Thoracic aorta (tissue), 2 donors: Measurements from ENCODE around the gene GATAD2B. TPM values are rescaled to one million over a fixed set of nuclear protein-coding genes. Genes with fewer than 3 reads are reported as not detected.

Experiments
- ATAC-seq: fragments of 150-250 bp; one replicate; pipeline ENCODE4 v1.8.0; 2017; ENCODE audit warnings: low read depth; ENCODE audit not compliant: insufficient number of reproducible peaks, low FRiP score
- DNase-seq: peaks from one replicate; pipeline ENCODE4 v3.0.0-alpha.2; 2020; ENCODE audit warnings: low spot score
- H3K27ac ChIP-seq, 2 donors: fragments of 200-600 bp; sonication (generic); 1 replicate in 1 of 2; 2 replicates in 1 of 2; pipeline ENCODE4 v1.5.1; 2016; ENCODE audit warnings: mild to moderate bottlenecking in 2 of 2, moderate library complexity in 2 of 2
- H3K27me3 ChIP-seq: fragments of 200-600 bp; sonication (generic); replicated peaks from 2 replicates; pipeline ENCODE4 v1.6.0; 2016; ENCODE audit warnings: mild to moderate bottlenecking; ENCODE audit not compliant: insufficient read depth
- H3K36me3 ChIP-seq: fragments of 200-600 bp; sonication (generic); one replicate; pipeline ENCODE4 v1.5.1; 2016
- H3K4me1 ChIP-seq, 2 donors: fragments of 200-600 bp; sonication (generic); 1 replicate in 1 of 2; 2 replicates in 1 of 2; pipeline versions ENCODE4 v1.5.1 to v1.6.0; 2016; ENCODE audit warnings: low read depth in 2 of 2, mild to moderate bottlenecking in 1 of 2; ENCODE audit not compliant: control insufficient read depth in 1 of 2
- H3K4me3 ChIP-seq: fragments of 200-600 bp; sonication (generic); 2 replicates; pipeline ENCODE4 v1.5.1; 2016; ENCODE audit warnings: mild to moderate bottlenecking
- H3K9me3 ChIP-seq: fragments of 200-600 bp; sonication (generic); 2 replicates; pipeline ENCODE4 v1.5.1; 2016
- total RNA-seq, 2 donors: library from RNA; depleted of rRNA; stranded (reverse); fragments of >200 nt; gene quantifications; one replicate each; pipeline versions ENCODE4 v1.1.0 to v1.2.3, GENCODE V29; 2016
- TF ChIP-seq, protein P1 (sequence below): fragments of 200-600 bp; sonication (generic); IDR thresholded peaks from one replicate; pipeline ENCODE4 v1.5.1; 2019; ENCODE audit warnings: antibody characterized with exemption

The GATAD2B gene
- total RNA-seq, 2 donors from 2014 or later: 22.7 to 31.5 TPM

DNA sequence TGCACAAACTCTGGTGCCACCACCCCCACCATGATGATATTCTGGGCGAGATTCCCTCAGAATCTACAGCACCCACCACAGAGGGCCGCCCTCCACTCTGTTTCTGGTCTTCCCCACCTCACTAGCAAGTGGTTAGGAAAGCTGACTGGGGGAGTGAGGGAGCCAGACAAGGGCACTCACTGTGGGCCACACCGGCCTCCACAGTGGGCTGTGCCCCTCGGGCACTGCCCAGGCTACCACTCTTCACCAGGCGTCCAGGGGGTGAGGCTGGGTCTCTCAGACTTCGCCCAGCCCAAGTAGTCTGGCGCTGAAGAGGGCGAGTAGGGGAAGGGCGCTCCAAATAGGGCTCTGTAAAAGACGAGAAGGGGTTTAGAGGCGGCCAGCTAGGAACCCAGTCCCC is 11.2 kb upstream of the GATAD2B start:
- H3K36me3 ChIP-seq: peaks cover 56% of the 10 kb centered on the region
- DNase-seq: no peak
- H3K9me3 ChIP-seq: no peaks in the 10 kb centered on the region

DNA sequence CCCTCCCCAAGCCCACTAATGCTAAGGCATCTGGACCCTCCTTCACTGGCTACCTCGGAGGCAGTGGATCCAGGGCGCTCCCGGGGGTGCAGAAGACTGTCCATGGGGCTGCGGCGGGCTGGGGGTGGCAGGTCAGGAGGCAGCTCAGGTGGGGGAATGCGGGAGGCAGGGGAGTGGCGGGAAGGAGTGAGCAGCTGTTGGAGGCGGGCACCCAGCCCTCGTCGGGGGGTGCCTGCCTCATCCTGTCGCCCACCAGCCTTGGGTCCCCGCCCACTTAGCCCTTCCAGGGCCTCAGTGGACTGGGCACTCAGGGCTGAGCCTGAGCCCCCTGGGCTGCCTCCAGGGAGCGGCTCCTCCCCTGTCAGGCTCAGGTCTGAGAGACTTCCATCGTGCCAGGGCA is 10.7 kb upstream of the GATAD2B start:
- Histone ChIP-seq H3K36me3 (peaks cover 56% of the 10 kb centered on the region), H3K4me1 (no peaks in the 10 kb centered on the region), H3K27me3 (no peaks in the 10 kb centered on the region), H3K9me3 (no peaks in the 10 kb centered on the region), H3K4me3 (no peak overlapping the region), H3K27ac (no peak overlapping the region)
- DNase-seq (no peak), ATAC-seq (no peak)
- TF ChIP-seq, protein P1, sequence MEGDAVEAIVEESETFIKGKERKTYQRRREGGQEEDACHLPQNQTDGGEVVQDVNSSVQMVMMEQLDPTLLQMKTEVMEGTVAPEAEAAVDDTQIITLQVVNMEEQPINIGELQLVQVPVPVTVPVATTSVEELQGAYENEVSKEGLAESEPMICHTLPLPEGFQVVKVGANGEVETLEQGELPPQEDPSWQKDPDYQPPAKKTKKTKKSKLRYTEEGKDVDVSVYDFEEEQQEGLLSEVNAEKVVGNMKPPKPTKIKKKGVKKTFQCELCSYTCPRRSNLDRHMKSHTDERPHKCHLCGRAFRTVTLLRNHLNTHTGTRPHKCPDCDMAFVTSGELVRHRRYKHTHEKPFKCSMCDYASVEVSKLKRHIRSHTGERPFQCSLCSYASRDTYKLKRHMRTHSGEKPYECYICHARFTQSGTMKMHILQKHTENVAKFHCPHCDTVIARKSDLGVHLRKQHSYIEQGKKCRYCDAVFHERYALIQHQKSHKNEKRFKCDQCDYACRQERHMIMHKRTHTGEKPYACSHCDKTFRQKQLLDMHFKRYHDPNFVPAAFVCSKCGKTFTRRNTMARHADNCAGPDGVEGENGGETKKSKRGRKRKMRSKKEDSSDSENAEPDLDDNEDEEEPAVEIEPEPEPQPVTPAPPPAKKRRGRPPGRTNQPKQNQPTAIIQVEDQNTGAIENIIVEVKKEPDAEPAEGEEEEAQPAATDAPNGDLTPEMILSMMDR: no peak

More for the DNA sequence above, 11.2 kb upstream of the GATAD2B start:
- no peak overlapping the region for H3K4me3 ChIP-seq
- no peaks in the 10 kb centered on the region for H3K4me1 ChIP-seq
- no peaks in the 10 kb centered on the region for H3K27me3 ChIP-seq
- ATAC-seq: no peak
- no peak overlapping the region for H3K27ac ChIP-seq
- TF ChIP-seq, protein P1: no peak

DNA sequence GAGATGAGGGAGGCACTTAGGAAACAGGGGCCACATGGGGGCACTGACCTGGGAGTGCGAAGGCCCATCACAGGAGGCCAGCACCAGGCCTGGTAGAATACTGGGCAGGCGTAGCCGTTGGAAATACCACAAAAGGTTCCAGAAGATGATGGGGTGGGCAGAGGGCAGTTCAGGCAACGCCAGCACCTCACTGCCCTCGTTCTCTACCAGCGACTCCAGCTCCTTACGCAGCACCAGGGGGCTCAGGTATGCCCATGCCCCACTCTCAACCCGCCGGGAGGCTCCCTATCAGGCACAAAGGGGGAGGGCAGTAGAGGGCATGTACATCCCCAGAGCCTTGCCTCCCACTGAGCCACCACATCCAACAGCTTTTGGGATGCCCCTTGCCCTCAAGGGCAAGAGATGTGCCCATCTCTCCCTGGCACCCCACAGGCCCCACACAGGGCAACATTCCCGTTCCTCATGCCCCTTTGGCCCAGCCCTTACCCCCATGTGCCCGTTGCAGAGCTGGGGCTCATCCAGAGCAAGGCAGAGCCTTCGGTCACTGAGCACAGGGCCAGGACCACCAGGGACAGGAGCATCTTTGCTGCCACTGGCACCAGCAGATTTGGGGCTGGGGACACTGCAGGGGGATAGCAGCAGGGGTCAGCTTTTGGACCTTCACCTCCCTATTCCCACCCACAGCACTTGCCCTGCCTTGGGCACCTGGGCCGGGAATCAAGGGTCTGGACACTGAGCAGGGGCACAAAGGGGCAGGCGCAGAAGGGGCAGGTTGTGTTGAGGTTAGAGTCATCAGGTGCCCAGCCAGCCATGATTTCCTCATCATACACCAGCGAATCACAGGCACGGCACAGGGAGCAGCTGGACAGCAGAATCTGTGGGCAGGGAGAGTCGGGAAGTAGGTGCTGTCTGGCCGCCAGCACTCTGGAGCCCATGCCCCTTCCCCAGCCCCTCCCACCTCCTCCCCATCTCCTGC is 9.7 kb upstream of the GATAD2B start:
- TF ChIP-seq, protein P1: no peak
- Histone ChIP-seq H3K4me3 (no peak overlapping the region), H3K36me3 (peaks cover 53% of the 10 kb centered on the region), H3K9me3 (no peaks in the 10 kb centered on the region), H3K27ac (no peak overlapping the region), H3K27me3 (no peaks in the 10 kb centered on the region), H3K4me1 (no peaks in the 10 kb centered on the region)
- no peak for DNase-seq
- ATAC-seq: no peak

DNA sequence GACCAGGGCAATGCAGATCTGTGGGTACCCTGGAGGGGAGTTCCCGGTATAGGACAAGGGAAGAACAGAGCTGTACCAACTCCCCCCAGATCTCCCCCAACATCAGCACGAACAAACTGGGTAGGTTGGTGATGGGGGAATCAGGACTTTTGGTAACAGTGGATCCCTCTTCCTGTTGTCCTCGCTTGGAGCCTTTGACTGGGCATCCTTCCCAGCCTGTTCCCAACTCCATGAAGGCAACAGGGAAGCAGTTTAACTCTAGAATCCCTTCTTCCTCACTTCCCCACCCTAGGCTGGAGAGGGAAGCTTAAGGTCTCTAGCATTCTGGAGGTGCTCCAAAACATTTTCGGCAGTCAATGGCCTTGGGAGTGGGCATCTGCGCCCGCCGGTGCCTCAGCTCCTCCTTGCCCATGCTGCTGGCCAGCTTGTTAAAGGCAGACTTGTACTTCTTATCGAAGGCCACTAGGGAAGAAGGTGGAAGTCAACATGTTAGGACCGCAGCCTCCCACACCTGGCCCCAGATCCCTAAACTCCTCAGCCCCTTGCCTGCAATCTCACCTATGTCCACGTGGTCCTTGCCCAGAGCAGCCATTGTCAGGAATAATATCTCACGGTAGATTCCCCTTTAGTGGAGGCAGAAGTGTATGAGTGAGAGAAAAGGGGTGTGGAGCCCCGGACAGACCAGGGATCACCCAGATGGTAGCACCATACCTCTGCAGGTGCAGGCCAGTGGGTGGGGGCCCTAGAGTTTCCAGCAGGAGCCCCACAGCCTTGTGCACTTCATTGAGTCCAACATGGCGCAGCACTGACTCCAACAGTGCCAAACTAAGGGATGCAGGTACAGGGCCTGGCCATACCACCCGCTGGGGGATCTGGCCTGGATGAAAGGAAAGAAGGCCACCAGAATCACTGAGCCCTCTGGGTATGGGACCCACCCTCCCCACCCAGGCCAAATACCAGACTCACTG is 7.5 kb upstream of the GATAD2B start:
- no peaks in the 10 kb centered on the region for H3K27me3 ChIP-seq
- TF ChIP-seq, protein P1: no peak
- H3K4me3 ChIP-seq: no peak overlapping the region
- H3K36me3 ChIP-seq: peaks cover 32% of the 10 kb centered on the region
- ATAC-seq: no peak
- H3K9me3 ChIP-seq: no peaks in the 10 kb centered on the region
- H3K4me1 ChIP-seq: no peaks in the 10 kb centered on the region
- no peak for DNase-seq
- no peak overlapping the region for H3K27ac ChIP-seq

DNA sequence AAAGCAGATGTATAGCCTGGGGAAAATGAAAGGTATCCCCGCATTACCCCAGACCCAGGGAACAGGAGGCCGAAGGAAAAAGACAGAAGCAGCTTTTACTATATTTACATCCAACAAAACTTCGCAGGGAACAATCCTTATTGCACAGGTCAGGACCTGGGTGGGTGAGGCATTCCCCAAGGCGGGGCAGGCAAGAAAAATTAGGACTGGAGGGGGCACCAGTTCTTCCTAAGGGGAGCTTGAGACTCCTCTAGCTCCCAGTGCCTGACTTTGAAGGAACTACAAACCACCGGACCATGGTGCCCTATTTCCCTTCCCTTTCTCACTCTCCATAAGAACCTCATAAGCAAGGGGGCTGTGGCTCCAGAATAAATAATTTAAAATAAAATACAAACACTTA is 6.7 kb upstream of the GATAD2B start:
- DNase-seq (no peak), ATAC-seq (no peak)
- peaks cover 27% of the 10 kb centered on the region for H3K36me3 ChIP-seq
- no peak overlapping the region for H3K27ac ChIP-seq
- H3K4me1 ChIP-seq: no peaks in the 10 kb centered on the region
- H3K27me3 ChIP-seq: no peaks in the 10 kb centered on the region
- H3K9me3 ChIP-seq: no peaks in the 10 kb centered on the region
- TF ChIP-seq, protein P1: no peak
- no peak overlapping the region for H3K4me3 ChIP-seq
